Smooth muscle cell (in vitro differentiated cells): ENCODE data around the gene SOX2. TPM values are rescaled to one million over a fixed set of nuclear protein-coding genes. Genes with fewer than 3 reads are reported as not detected.

Experiments
- DNase-seq: peaks from one replicate; lab custom pipeline; 2025; ENCODE audit not compliant: unreplicated experiment; lab: John Stamatoyannopoulos, UW
- H2AFZ ChIP-seq: fragments of 200-600 bp; sonication (generic); 2 replicates; pipeline ENCODE4 v1.6.0; 2016; ENCODE audit warnings: antibody characterized with exemption, low read depth, mild to moderate bottlenecking
- H3F3A ChIP-seq: fragments of 200-600 bp; sonication (generic); 2 replicates; pipeline ENCODE4 v1.6.0; 2017; ENCODE audit warnings: antibody characterized with exemption, low read depth
- H3K27ac ChIP-seq: fragments of 200-600 bp; sonication (generic); 2 replicates; pipeline ENCODE4 v1.5.1; 2016; ENCODE audit warnings: low read depth, mild to moderate bottlenecking
- H3K27me3 ChIP-seq: fragments of 200-600 bp; sonication (generic); 2 replicates; pipeline ENCODE4 v1.6.1; 2016; ENCODE audit warnings: low read depth, mild to moderate bottlenecking
- H3K36me3 ChIP-seq: fragments of 200-600 bp; sonication (generic); 2 replicates; pipeline ENCODE4 v1.5.1; 2016; ENCODE audit warnings: low read depth
- H3K4me1 ChIP-seq: fragments of 200-600 bp; sonication (generic); 2 replicates; pipeline ENCODE4 v1.5.1; 2016; ENCODE audit warnings: low read depth
- H3K4me2 ChIP-seq: fragments of 200-600 bp; sonication (generic); 2 replicates; pipeline ENCODE4 v1.6.0; 2016; ENCODE audit warnings: mild to moderate bottlenecking
- H3K4me3 ChIP-seq: fragments of 200-600 bp; sonication (generic); 2 replicates; pipeline ENCODE4 v1.5.1; 2016; ENCODE audit warnings: mild to moderate bottlenecking
- H3K79me2 ChIP-seq: fragments of 200-600 bp; sonication (generic); 2 replicates; pipeline ENCODE4 v1.6.0; 2016; ENCODE audit warnings: low read depth, mild to moderate bottlenecking
- H3K9ac ChIP-seq: fragments of 200-600 bp; sonication (generic); 2 replicates; pipeline ENCODE4 v1.6.0; 2016; ENCODE audit warnings: low read depth
- H3K9me3 ChIP-seq: fragments of 200-600 bp; sonication (generic); replicated peaks from 2 replicates; pipeline ENCODE4 v1.5.1; 2016; ENCODE audit warnings: low read depth
- H4K20me1 ChIP-seq: fragments of 200-600 bp; sonication (generic); 2 replicates; pipeline ENCODE4 v1.6.0; 2016; ENCODE audit warnings: low read depth
- CTCF ChIP-seq: fragments of 200-600 bp; sonication (generic); IDR thresholded peaks from 2 replicates; pipeline ENCODE4 v1.5.1; 2017; ENCODE audit warnings: borderline replicate concordance, mild to moderate bottlenecking, antibody characterized with exemption; ENCODE audit not compliant: insufficient read depth, poor library complexity, severe bottlenecking
- WGBS: methylation state at CpG from one replicate; pipeline ENCODE4 v1.1.7; 2016; ENCODE audit warnings: low lambda C conversion rate; 5-methylcytosine and 5-hydroxymethylcytosine counted together
- polyA plus RNA-seq: library from polyadenylated mRNA; unstranded; fragments of >200 nt; fragmentation: Nextera tagmentation; extraction: Ambion mirVana; gene quantifications from 2 replicates; pipeline ENCODE4 v1.2.1, GENCODE V29; 2016
- total RNA-seq: library from RNA; depleted of rRNA; stranded (reverse); fragments of >200 nt; gene quantifications from 2 replicates; pipeline ENCODE4 v1.2.3, GENCODE V29; 2014

SOX2 gene
- total and polyA plus RNA-seq, 2 experiments from 2014 or later, result not detected

GRCh38 chr3:181703601-181704420, 7.9 kb upstream of the SOX2 start:
- Histone ChIP-seq H3K79me2 (no peaks in the 10 kb centered on the region), H3K36me3 (no peaks in the 10 kb centered on the region), H3K4me2 (no peak overlapping the region), H3K9ac (no peak overlapping the region), H3K4me1 (peaks cover 76% of the 10 kb centered on the region), H3K27ac (no peak overlapping the region), H4K20me1 (no peaks in the 10 kb centered on the region), H3F3A (no peaks in the 10 kb centered on the region), H3K4me3 (no peak overlapping the region), H2AFZ (no peak overlapping the region), H3K9me3 (no peaks in the 10 kb centered on the region), H3K27me3 (peaks cover 99% of the 10 kb centered on the region)
- 38% methylated on average over 44 of the region's 44 CpGs for WGBS
- no peak for TF ChIP-seq CTCF
- DNase-seq, result no peak

GRCh38 chr3:181704421-181705085, 7.2 kb upstream of the SOX2 start:
- Histone ChIP-seq H3K9me3 (no peaks in the 10 kb centered on the region), H3F3A (no peaks in the 10 kb centered on the region), H3K4me2 (no peak overlapping the region), H3K27me3 (peaks cover 97% of the 10 kb centered on the region), H3K4me3 (no peak overlapping the region), H3K27ac (no peak overlapping the region), H3K36me3 (no peaks in the 10 kb centered on the region), H2AFZ (no peak overlapping the region), H3K9ac (no peak overlapping the region), H3K79me2 (no peaks in the 10 kb centered on the region), H4K20me1 (no peaks in the 10 kb centered on the region), H3K4me1 (peaks cover 75% of the 10 kb centered on the region)
- WGBS, result 41% methylated on average over 14 of the region's 14 CpGs
- TF ChIP-seq CTCF, result no peak
- DNase-seq, result no peak

- Histone ChIP-seq H3K27ac (no peak overlapping the region), H3K4me1 (peaks cover 71% of the 10 kb centered on the region), H3K9me3 (no peaks in the 10 kb centered on the region), H4K20me1 (no peaks in the 10 kb centered on the region), H3K36me3 (no peaks in the 10 kb centered on the region), H3K4me3 (no peak overlapping the region), H3K4me2 (no peak overlapping the region), H3K79me2 (no peaks in the 10 kb centered on the region), H3K9ac (no peak overlapping the region), H2AFZ (no peak overlapping the region), H3K27me3 (peaks cover 97% of the 10 kb centered on the region), H3F3A (no peaks in the 10 kb centered on the region)
- 42% methylated on average over 8 of the region's 8 CpGs for WGBS
- TF ChIP-seq CTCF, result no peak
- DNase-seq, result no peak
Measured at GRCh38 chr3:181705086-181705480, 6.6 kb upstream of the SOX2 start.
